Measurements from ENCODE around the gene BMERB1. TPM values are rescaled to one million over a fixed set of nuclear protein-coding genes. Genes with fewer than 3 reads are reported as not detected.
"Not testable (repeated sequence)": the region's sequence is repeated elsewhere in the genome, so short reads cannot be mapped to it uniquely, and the experiment has no call there.

The BMERB1 gene
- total and polyA plus RNA-seq, 8 donors = 4.6 to 99.5 (median 25.6) TPM

- Histone ChIP-seq H3K4me3 (no peak overlapping the region), H3K36me3 (peaks cover 0 to 9% (median 0%) of the 10 kb centered on the region in 4 donors), H3K27ac (no peak overlapping the region), H3K9me3 (no peaks in the 10 kb centered on the region), H3K4me1 (peaks cover 8 to 25% (median 12%) of the 10 kb centered on the region in 4 donors), H3K27me3 (no peaks in the 10 kb centered on the region)
- no peak for DNase-seq
- TF ChIP-seq POLR2A (IDR thresholded peaks at IDR 0.05) (no peak), POLR2AphosphoS5 (IDR thresholded peaks at IDR 0.05) (no peak)
- TF ChIP-seq, protein P1, sequence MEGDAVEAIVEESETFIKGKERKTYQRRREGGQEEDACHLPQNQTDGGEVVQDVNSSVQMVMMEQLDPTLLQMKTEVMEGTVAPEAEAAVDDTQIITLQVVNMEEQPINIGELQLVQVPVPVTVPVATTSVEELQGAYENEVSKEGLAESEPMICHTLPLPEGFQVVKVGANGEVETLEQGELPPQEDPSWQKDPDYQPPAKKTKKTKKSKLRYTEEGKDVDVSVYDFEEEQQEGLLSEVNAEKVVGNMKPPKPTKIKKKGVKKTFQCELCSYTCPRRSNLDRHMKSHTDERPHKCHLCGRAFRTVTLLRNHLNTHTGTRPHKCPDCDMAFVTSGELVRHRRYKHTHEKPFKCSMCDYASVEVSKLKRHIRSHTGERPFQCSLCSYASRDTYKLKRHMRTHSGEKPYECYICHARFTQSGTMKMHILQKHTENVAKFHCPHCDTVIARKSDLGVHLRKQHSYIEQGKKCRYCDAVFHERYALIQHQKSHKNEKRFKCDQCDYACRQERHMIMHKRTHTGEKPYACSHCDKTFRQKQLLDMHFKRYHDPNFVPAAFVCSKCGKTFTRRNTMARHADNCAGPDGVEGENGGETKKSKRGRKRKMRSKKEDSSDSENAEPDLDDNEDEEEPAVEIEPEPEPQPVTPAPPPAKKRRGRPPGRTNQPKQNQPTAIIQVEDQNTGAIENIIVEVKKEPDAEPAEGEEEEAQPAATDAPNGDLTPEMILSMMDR (IDR thresholded peaks at IDR 0.05) = no peak
- intact Hi-C loops (cut with DNase I; ENCODE audit: low total_unique reads) = no loop called here
- WGBS, 5 donors = 46 to 69% (median 66%) methylated on average over 10 of the region's 10 CpGs
Observed at GRCh38 chr16:15451098-15451731, 16.8 kb downstream of the BMERB1 start.

- WGBS, 5 donors = 66 to 85% (median 79%) methylated on average over 8 of the region's 8 CpGs
- Histone ChIP-seq H3K4me3 (no peak overlapping the region), H3K27ac (no peak overlapping the region), H3K4me1 (peaks cover 8 to 25% (median 12%) of the 10 kb centered on the region in 4 donors), H3K9me3 (no peaks in the 10 kb centered on the region), H3K27me3 (no peaks in the 10 kb centered on the region), H3K36me3 (peaks cover 0 to 9% (median 0%) of the 10 kb centered on the region in 4 donors)
- no peak for DNase-seq
- intact Hi-C loops (cut with DNase I; ENCODE audit: low total_unique reads) = no loop called here
- TF ChIP-seq POLR2A (IDR thresholded peaks at IDR 0.05) (no peak), EP300 (IDR thresholded peaks at IDR 0.05) (no peak), POLR2AphosphoS5 (IDR thresholded peaks at IDR 0.05) (no peak)
- TF ChIP-seq, protein P1 (IDR thresholded peaks at IDR 0.05) = no peak
Observed at GRCh38 chr16:15452246-15452855, 18.0 kb downstream of the BMERB1 start.

GRCh38 chr16:15453296-15453695, 18.9 kb downstream of the BMERB1 start:
- H3K9me3 ChIP-seq; DNase-seq; H3K27me3 ChIP-seq; intact Hi-C loops (cut with DNase I; ENCODE audit: low total_unique reads); H3K27ac ChIP-seq; H3K36me3 ChIP-seq; H3K4me3 ChIP-seq: not testable (repeated sequence)
- H3K4me1 ChIP-seq = peaks cover 8 to 25% (median 12%) of the 10 kb centered on the region in 4 donors
- 91 to 92% (median 92%) methylated on average over 7 of the region's 7 CpGs for WGBS, 5 donors

DNA sequence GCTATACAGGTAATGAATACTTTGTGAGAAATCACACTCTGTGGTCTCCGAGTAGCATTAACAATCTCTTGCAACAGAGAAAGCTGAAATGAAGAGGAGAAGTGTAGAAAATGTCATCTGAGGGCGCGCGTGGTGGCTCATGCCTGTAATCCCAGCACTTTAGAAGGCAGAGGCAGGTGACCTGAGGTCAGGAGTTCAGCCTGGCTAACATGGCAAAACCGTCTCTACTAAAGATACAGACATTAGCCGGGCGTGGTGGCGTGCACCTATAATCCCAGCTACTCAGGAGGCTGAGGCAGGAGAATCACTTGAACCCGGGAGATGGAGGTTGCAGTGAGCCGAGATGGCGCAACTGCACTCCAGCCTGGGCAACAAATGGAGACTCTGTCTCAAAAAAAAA, 20.5 kb downstream of the BMERB1 start:
- 83 to 90% (median 84%) methylated on average over 11 of the region's 11 CpGs for WGBS, 5 donors
- intact Hi-C loops (cut with DNase I; ENCODE audit: low total_unique reads); H3K4me3 ChIP-seq; DNase-seq; H3K27me3 ChIP-seq; H3K36me3 ChIP-seq; H3K9me3 ChIP-seq: not testable (repeated sequence)
- Histone ChIP-seq H3K27ac (peak overlapping the region in 2 of 5 donors; percentile 60 to 70), H3K4me1 (peaks cover 8 to 25% (median 12%) of the 10 kb centered on the region in 4 donors)

DNA sequence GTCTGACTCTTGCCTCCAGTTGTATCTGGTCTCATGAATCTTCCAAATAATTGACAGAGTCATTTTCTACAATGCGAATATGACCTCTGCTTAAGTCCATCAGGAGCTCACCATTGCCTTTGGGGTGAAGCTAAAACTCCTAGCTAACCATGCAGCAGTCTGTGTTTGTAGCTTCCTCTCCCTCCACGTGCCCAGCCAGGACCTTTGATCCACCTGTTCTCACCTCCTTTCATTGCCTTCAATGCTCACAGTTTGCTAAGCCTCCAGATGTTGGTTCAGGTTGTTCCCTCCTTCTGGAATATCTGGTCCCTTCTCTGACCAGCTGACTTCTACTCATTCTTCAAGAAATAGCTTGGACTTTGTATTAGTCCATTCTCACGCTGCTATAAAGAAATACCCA, 23.0 kb downstream of the BMERB1 start:
- no peak for TF ChIP-seq POLR2AphosphoS5 (IDR thresholded peaks at IDR 0.05)
- no peak for TF ChIP-seq EP300 (IDR thresholded peaks at IDR 0.05)
- TF ChIP-seq, protein P1 (IDR thresholded peaks at IDR 0.05) = no peak
- no peak for TF ChIP-seq POLR2A (IDR thresholded peaks at IDR 0.05)
- Histone ChIP-seq H3K27me3 (no peaks in the 10 kb centered on the region), H3K4me1 (peaks cover 8 to 18% (median 9%) of the 10 kb centered on the region in 4 donors), H3K4me3 (no peak overlapping the region), H3K36me3 (no peaks in the 10 kb centered on the region), H3K9me3 (no peaks in the 10 kb centered on the region), H3K27ac (no peak overlapping the region)
- no peak for DNase-seq
- intact Hi-C loops (cut with DNase I; ENCODE audit: low total_unique reads) = no loop called here
- 79 to 93% (median 82%) methylated on average over 3 of the region's 3 CpGs for WGBS, 5 donors
